ENCODE measurements around the gene HTR3A.

Gene HTR3A

GRCh38 chr11:113952070-113952469 is 22.8 kb upstream of the HTR3A start:
- H3K36me3 ChIP-seq (ENCODE audit: insufficient read depth, low read length) = no peaks in the 10 kb centered on the region
- no peak overlapping the region for H3K4me3 ChIP-seq (ENCODE audit: low read length)
- no peaks in the 10 kb centered on the region for H3K4me1 ChIP-seq (ENCODE audit: insufficient read depth, low read length)
- no peaks in the 10 kb centered on the region for H3K9me3 ChIP-seq (ENCODE audit: low read length)
- H2AFZ ChIP-seq (ENCODE audit: low read depth, low read length) = no peak overlapping the region
- peaks cover 25% of the 10 kb centered on the region for H3K27me3 ChIP-seq (ENCODE audit: insufficient read depth, low read length)

- Histone ChIP-seq H2AFZ (ENCODE audit: low read depth, low read length) (no peak overlapping the region), H3K9me3 (ENCODE audit: low read length) (no peaks in the 10 kb centered on the region), H3K36me3 (ENCODE audit: insufficient read depth, low read length) (no peaks in the 10 kb centered on the region), H3K4me1 (ENCODE audit: insufficient read depth, low read length) (no peaks in the 10 kb centered on the region), H3K27me3 (ENCODE audit: insufficient read depth, low read length) (peaks cover 29% of the 10 kb centered on the region), H3K4me3 (ENCODE audit: low read length) (no peak overlapping the region)
Measured at GRCh38 chr11:113952588-113952987, 22.3 kb upstream of the HTR3A start.

GRCh38 chr11:113954235-113954634 is 20.7 kb upstream of the HTR3A start:
- no peak overlapping the region for H2AFZ ChIP-seq (ENCODE audit: low read depth, low read length)

GRCh38 chr11:113956986-113957385 is 17.9 kb upstream of the HTR3A start:
- no peaks in the 10 kb centered on the region for H3K4me1 ChIP-seq (ENCODE audit: insufficient read depth, low read length)
- no peak overlapping the region for H2AFZ ChIP-seq (ENCODE audit: low read depth, low read length)
- H3K36me3 ChIP-seq (ENCODE audit: insufficient read depth, low read length) = no peaks in the 10 kb centered on the region
- H3K27me3 ChIP-seq (ENCODE audit: insufficient read depth, low read length) = peaks cover 27% of the 10 kb centered on the region
- no peaks in the 10 kb centered on the region for H3K9me3 ChIP-seq (ENCODE audit: low read length)
- no peak overlapping the region for H3K4me3 ChIP-seq (ENCODE audit: low read length)

More at GRCh38 chr11:113954235-113954634, 20.7 kb upstream of the HTR3A start:
- H3K4me3 ChIP-seq (ENCODE audit: low read length) = no peak overlapping the region
- peaks cover 35% of the 10 kb centered on the region for H3K27me3 ChIP-seq (ENCODE audit: insufficient read depth, low read length)
- no peaks in the 10 kb centered on the region for H3K4me1 ChIP-seq (ENCODE audit: insufficient read depth, low read length)
- no peaks in the 10 kb centered on the region for H3K36me3 ChIP-seq (ENCODE audit: insufficient read depth, low read length)
- no peaks in the 10 kb centered on the region for H3K9me3 ChIP-seq (ENCODE audit: low read length)

GRCh38 chr11:113960702-113961330 is 14.1 kb upstream of the HTR3A start:
- peaks cover 17% of the 10 kb centered on the region for H3K27me3 ChIP-seq (ENCODE audit: insufficient read depth, low read length)
- H2AFZ ChIP-seq (ENCODE audit: low read depth, low read length) = no peak overlapping the region
- H3K36me3 ChIP-seq (ENCODE audit: insufficient read depth, low read length) = no peaks in the 10 kb centered on the region
- no peaks in the 10 kb centered on the region for H3K4me1 ChIP-seq (ENCODE audit: insufficient read depth, low read length)
- no peak overlapping the region for H3K4me3 ChIP-seq (ENCODE audit: low read length)
- no peaks in the 10 kb centered on the region for H3K9me3 ChIP-seq (ENCODE audit: low read length)

- no peaks in the 10 kb centered on the region for H3K9me3 ChIP-seq (ENCODE audit: low read length)
- no peaks in the 10 kb centered on the region for H3K4me1 ChIP-seq (ENCODE audit: insufficient read depth, low read length)
- H3K4me3 ChIP-seq (ENCODE audit: low read length) = no peak overlapping the region
- no peaks in the 10 kb centered on the region for H3K36me3 ChIP-seq (ENCODE audit: insufficient read depth, low read length)
- no peak overlapping the region for H2AFZ ChIP-seq (ENCODE audit: low read depth, low read length)
- peaks cover 5% of the 10 kb centered on the region for H3K27me3 ChIP-seq (ENCODE audit: insufficient read depth, low read length)
Measured at GRCh38 chr11:113967361-113967760, 7.5 kb upstream of the HTR3A start.

GRCh38 chr11:113971506-113972195 is 3.3 kb upstream of the HTR3A start:
- no peak overlapping the region for H3K4me3 ChIP-seq (ENCODE audit: low read length)
- no peak overlapping the region for H2AFZ ChIP-seq (ENCODE audit: low read depth, low read length)
- no peaks in the 10 kb centered on the region for H3K4me1 ChIP-seq (ENCODE audit: insufficient read depth, low read length)
- H3K9me3 ChIP-seq (ENCODE audit: low read length) = no peaks in the 10 kb centered on the region
- no peaks in the 10 kb centered on the region for H3K36me3 ChIP-seq (ENCODE audit: insufficient read depth, low read length)
- H3K27me3 ChIP-seq (ENCODE audit: insufficient read depth, low read length) = peaks cover 20% of the 10 kb centered on the region

- no peak overlapping the region for H3K4me3 ChIP-seq (ENCODE audit: low read length)
- peaks cover 51% of the 10 kb centered on the region for H3K27me3 ChIP-seq (ENCODE audit: insufficient read depth, low read length)
Measured at GRCh38 chr11:113977071-113977490, 2.2 kb downstream of the HTR3A start.

GRCh38 chr11:113977701-113978100 is 2.8 kb downstream of the HTR3A start:
- Histone ChIP-seq H3K36me3 (ENCODE audit: insufficient read depth, low read length) (no peaks in the 10 kb centered on the region), H3K4me3 (ENCODE audit: low read length) (no peak overlapping the region), H3K9me3 (ENCODE audit: low read length) (no peaks in the 10 kb centered on the region), H3K4me1 (ENCODE audit: insufficient read depth, low read length) (no peaks in the 10 kb centered on the region), H2AFZ (ENCODE audit: low read depth, low read length) (no peak overlapping the region), H3K27me3 (ENCODE audit: insufficient read depth, low read length) (peaks cover 55% of the 10 kb centered on the region)

More at GRCh38 chr11:113977071-113977490, 2.2 kb downstream of the HTR3A start:
- Histone ChIP-seq H3K9me3 (ENCODE audit: low read length) (no peaks in the 10 kb centered on the region), H3K36me3 (ENCODE audit: insufficient read depth, low read length) (no peaks in the 10 kb centered on the region), H3K4me1 (ENCODE audit: insufficient read depth, low read length) (no peaks in the 10 kb centered on the region), H2AFZ (ENCODE audit: low read depth, low read length) (no peak overlapping the region)

GRCh38 chr11:113979431-113979830 is 4.5 kb downstream of the HTR3A start:
- no peaks in the 10 kb centered on the region for H3K4me1 ChIP-seq (ENCODE audit: insufficient read depth, low read length)
- no peaks in the 10 kb centered on the region for H3K9me3 ChIP-seq (ENCODE audit: low read length)
- peaks cover 60% of the 10 kb centered on the region for H3K27me3 ChIP-seq (ENCODE audit: insufficient read depth, low read length)
- H3K4me3 ChIP-seq (ENCODE audit: low read length) = no peak overlapping the region
- H2AFZ ChIP-seq (ENCODE audit: low read depth, low read length) = no peak overlapping the region
- no peaks in the 10 kb centered on the region for H3K36me3 ChIP-seq (ENCODE audit: insufficient read depth, low read length)

GRCh38 chr11:113980785-113981184 is 5.9 kb downstream of the HTR3A start:
- Histone ChIP-seq H2AFZ (ENCODE audit: low read depth, low read length) (no peak overlapping the region), H3K27me3 (ENCODE audit: insufficient read depth, low read length) (peaks cover 54% of the 10 kb centered on the region), H3K9me3 (ENCODE audit: low read length) (no peaks in the 10 kb centered on the region)

GRCh38 chr11:113982306-113982705 is 7.4 kb downstream of the HTR3A start:
- no peaks in the 10 kb centered on the region for H3K4me1 ChIP-seq (ENCODE audit: insufficient read depth, low read length)
- no peaks in the 10 kb centered on the region for H3K36me3 ChIP-seq (ENCODE audit: insufficient read depth, low read length)
- H3K9me3 ChIP-seq (ENCODE audit: low read length) = no peaks in the 10 kb centered on the region
- no peak overlapping the region for H3K4me3 ChIP-seq (ENCODE audit: low read length)
- peaks cover 50% of the 10 kb centered on the region for H3K27me3 ChIP-seq (ENCODE audit: insufficient read depth, low read length)
- H2AFZ ChIP-seq (ENCODE audit: low read depth, low read length) = no peak overlapping the region

More at GRCh38 chr11:113980785-113981184, 5.9 kb downstream of the HTR3A start:
- Histone ChIP-seq H3K4me3 (ENCODE audit: low read length) (no peak overlapping the region), H3K4me1 (ENCODE audit: insufficient read depth, low read length) (no peaks in the 10 kb centered on the region), H3K36me3 (ENCODE audit: insufficient read depth, low read length) (no peaks in the 10 kb centered on the region)

- Histone ChIP-seq H3K27me3 (ENCODE audit: insufficient read depth, low read length) (peaks cover 36% of the 10 kb centered on the region), H2AFZ (ENCODE audit: low read depth, low read length) (no peak overlapping the region), H3K4me3 (ENCODE audit: low read length) (no peak overlapping the region), H3K4me1 (ENCODE audit: insufficient read depth, low read length) (no peaks in the 10 kb centered on the region), H3K9me3 (ENCODE audit: low read length) (no peaks in the 10 kb centered on the region), H3K36me3 (ENCODE audit: insufficient read depth, low read length) (no peaks in the 10 kb centered on the region)
Measured at GRCh38 chr11:113984781-113985180, 9.9 kb downstream of the HTR3A start.
